Ovary (tissue), 1 donor: ENCODE data around the gene TPRG1.
"Not testable (repeated sequence)": the region's sequence is repeated elsewhere in the genome, so short reads cannot be mapped to it uniquely, and the experiment has no call there.

Experiments
- EP300 ChIP-seq: sonication (generic); formaldehyde crosslinking; IDR thresholded peaks from one replicate; pipeline ENCODE4 v1.6.1; 2017; ENCODE audit warnings: antibody characterized with exemption
- POLR2A ChIP-seq: fragments of 450-650 bp; IDR thresholded peaks from one replicate; pipeline ENCODE4 v1.6.1; 2017; ENCODE audit warnings: antibody characterized with exemption, mild to moderate bottlenecking, moderate library complexity

GRCh38 chr3:189329630-189330029 lies 157.9 kb downstream of the TPRG1 start:
- TF ChIP-seq EP300, POLR2A: not testable (repeated sequence)
